NK-92 treated with Interleukin-12 subunit alpha and Interleukin-12 subunit beta, amount 100 ng/mL, for 24 hours (cell line): ENCODE results near the gene YAF2.
"Not testable (repeated sequence)": the region's sequence is repeated elsewhere in the genome, so short reads cannot be mapped to it uniquely, and the experiment has no call there.

Experiments
- DNase-seq: peaks from one replicate; lab custom pipeline; 2025; lab: John Stamatoyannopoulos, UW

The YAF2 gene

GRCh38 chr12:42255221-42255865 lies 17.3 kb upstream of the YAF2 start:
- DNase-seq: no peak

GRCh38 chr12:42252645-42253044 lies 14.6 kb upstream of the YAF2 start:
- not testable (repeated sequence) for DNase-seq

GRCh38 chr12:42249033-42249432 lies 11.0 kb upstream of the YAF2 start:
- not testable (repeated sequence) for DNase-seq

- DNase-seq: no peak
These were observed 2.2 kb upstream of the YAF2 start for GRCh38 chr12:42240131-42240750.

GRCh38 chr12:42237853-42238239 lies 202 bp downstream of the YAF2 start:
- no peak for DNase-seq

GRCh38 chr12:42237052-42237852 lies 796 bp downstream of the YAF2 start:
- peak; percentile 65 for DNase-seq

- no peak for DNase-seq
These were observed 2.0 kb downstream of the YAF2 start for GRCh38 chr12:42236017-42236416.

GRCh38 chr12:42235426-42235825 lies 2.6 kb downstream of the YAF2 start:
- DNase-seq: no peak

- DNase-seq: no peak
These were observed 3.1 kb downstream of the YAF2 start for GRCh38 chr12:42234970-42235369.

GRCh38 chr12:42227525-42227924 lies 10.5 kb downstream of the YAF2 start:
- not testable (repeated sequence) for DNase-seq

- not testable (repeated sequence) for DNase-seq
These were observed 13.5 kb downstream of the YAF2 start for GRCh38 chr12:42224501-42224900.

GRCh38 chr12:42222724-42223123 lies 15.3 kb downstream of the YAF2 start:
- no peak for DNase-seq

- no peak for DNase-seq
These were observed 16.3 kb downstream of the YAF2 start for GRCh38 chr12:42221726-42222125.

- no peak for DNase-seq
These were observed 20.4 kb downstream of the YAF2 start for GRCh38 chr12:42217656-42218055.

GRCh38 chr12:42216737-42217136 lies 21.3 kb downstream of the YAF2 start:
- DNase-seq: no peak

GRCh38 chr12:42215759-42216158 lies 22.3 kb downstream of the YAF2 start:
- DNase-seq: not testable (repeated sequence)

- no peak for DNase-seq
These were observed 24.1 kb downstream of the YAF2 start for GRCh38 chr12:42213954-42214426.

GRCh38 chr12:42213023-42213422 lies 25.0 kb downstream of the YAF2 start:
- DNase-seq: no peak

- DNase-seq: no peak
These were observed 29.5 kb downstream of the YAF2 start for GRCh38 chr12:42208574-42208973.

- DNase-seq: no peak
These were observed 33.2 kb downstream of the YAF2 start for GRCh38 chr12:42204819-42205218.

- no peak for DNase-seq
These were observed 33.7 kb downstream of the YAF2 start for GRCh38 chr12:42204362-42204761.

GRCh38 chr12:42201063-42201462 lies 37.0 kb downstream of the YAF2 start:
- DNase-seq: no peak

- no peak for DNase-seq
These were observed 39.0 kb downstream of the YAF2 start for GRCh38 chr12:42199007-42199406.
